Spleen (tissue), 7 donors: Measurements from ENCODE around the gene ZNF862.

Experiments
- CTCF ChIP-seq, 11 experiments: fragments of 200-600 bp in 7 of 11; fragments of 450-650 bp in 4 of 11; sonication (generic) in 4 of 11; IDR thresholded peaks in 8 of 11; conservative IDR thresholded peaks in 3 of 11; 1 replicate in 7 of 11; 2 replicates in 4 of 11; pipeline versions ENCODE4 v1.4.0 to v1.8.0; 2016 to 2021; ENCODE audit warnings: antibody characterized with exemption in 11 of 11, inconsistent platforms in 4 of 11, mild to moderate bottlenecking in 1 of 11
- POLR2A ChIP-seq, 3 donors: fragments of 450-650 bp; IDR thresholded peaks; one replicate each; pipeline ENCODE4 v1.5.1; 2017; ENCODE audit warnings: antibody characterized with exemption in 3 of 3, mild to moderate bottlenecking in 1 of 3
- donor health status: DM: no; HTN: no; CAD: no; lungs with moderate emphysema.
- donor health status: DM: no; HTN: no; CAD: no.
- donor health status: DM: no; HTN: no; CAD: no.

DNA sequence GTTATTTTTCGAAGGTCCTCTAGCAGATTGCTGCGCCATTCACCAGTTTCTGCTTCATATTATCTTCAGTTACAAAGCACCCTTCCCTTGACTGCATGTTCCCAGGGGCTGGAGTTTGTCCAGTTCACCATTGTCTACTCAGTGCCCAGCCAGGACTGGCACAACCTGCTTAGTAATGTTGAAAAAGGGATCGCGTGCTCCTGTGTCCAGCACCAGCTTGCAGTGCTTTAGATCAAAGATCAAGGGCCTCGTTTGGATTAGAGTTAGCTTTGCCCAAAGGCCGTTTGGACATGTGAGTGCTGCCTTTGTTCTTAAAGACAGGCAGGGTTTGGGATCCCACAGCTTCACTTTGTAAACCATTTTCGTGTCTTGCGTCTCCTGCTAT is 36.5 kb downstream of the ZNF862 start:
- TF ChIP-seq CTCF (IDR thresholded peaks at IDR 0.05 in 8 of 11, conservative IDR thresholded peaks at IDR 0.05 in 3 of 11) = no peak
- no peak for TF ChIP-seq POLR2A (IDR thresholded peaks at IDR 0.05)
